GM18507 (cell line): ENCODE data around the gene C20orf96.

ENCODE experiments used
- DNase-seq: peaks from one replicate; pipeline ENCODE4 v3.0.0; 2011; ENCODE audit warnings: low read depth; ENCODE audit not compliant: insufficient read length; ENCODE audit errors: extremely low spot score
- FAIRE-seq: peaks from 2 replicates; lab custom pipeline; 2011; peaks lifted over from hg19 to GRCh38; lab: Jason Lieb, UNC

The C20orf96 gene

DNA sequence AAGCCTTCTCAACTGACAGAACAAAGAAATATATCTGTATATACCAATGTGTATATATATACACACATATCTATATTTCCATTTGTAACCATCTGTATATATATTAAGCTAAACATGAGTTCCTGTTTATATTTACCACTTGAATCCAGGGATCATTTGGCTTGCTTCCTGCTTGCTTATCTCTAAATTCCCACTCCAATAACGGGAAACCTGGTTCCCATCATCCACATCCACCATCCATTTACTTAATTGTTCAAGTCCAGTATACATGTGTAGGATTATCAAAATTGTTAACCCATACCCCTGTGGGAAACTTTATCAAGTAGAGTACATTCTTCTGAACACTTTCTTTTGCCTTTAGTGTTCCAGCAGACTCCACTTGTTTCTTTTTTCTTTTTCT, 22.3 kb upstream of the C20orf96 start:
- DNase-seq: no peak
- no peak for FAIRE-seq

GRCh38 chr20:312067-312466, 21.5 kb upstream of the C20orf96 start:
- FAIRE-seq: no peak
- DNase-seq: no peak

DNA sequence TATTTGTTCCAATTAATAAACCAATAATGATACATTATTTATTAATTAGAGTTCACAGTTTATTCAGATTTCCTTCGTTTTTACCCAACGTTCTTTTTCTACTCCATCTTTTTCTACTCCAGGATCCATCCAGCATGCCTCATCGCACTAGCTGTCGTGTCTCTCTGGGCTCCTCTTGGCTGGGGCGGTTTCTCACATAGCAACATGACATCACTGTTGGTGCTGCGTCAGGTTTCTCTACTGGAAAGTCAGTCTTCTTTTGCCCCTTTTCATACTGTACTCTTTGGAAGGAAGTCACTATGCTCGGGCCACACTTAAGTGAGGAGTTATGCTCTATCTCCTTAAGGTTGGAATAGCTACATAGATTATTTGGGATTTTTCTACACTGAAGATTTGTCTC, 21.1 kb upstream of the C20orf96 start:
- FAIRE-seq (no peak), DNase-seq (no peak)

DNA sequence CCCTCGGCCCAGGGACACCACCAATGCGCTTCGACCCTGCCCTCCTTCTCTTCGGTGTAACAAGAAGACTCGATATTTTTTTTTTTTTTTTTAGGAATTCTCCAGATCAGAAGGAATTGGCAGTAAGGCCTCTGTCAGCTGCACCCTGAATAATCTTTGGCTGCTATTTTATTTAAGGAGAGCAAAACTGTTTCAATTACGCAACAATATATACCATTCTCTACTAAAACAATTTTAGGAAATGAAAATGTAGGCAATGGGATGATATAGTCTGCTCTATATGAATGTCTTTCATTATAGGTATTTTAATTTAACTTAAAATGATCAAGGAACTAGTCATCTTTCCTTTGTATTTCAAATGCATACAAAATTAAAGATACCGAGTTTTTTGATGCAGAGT, 20.1 kb upstream of the C20orf96 start:
- FAIRE-seq (peak; percentile 15), DNase-seq (no peak)

- DNase-seq (peak; percentile 81), FAIRE-seq (peak; percentile 80)
Measured at GRCh38 chr20:309841-310644, 19.5 kb upstream of the C20orf96 start.

DNA sequence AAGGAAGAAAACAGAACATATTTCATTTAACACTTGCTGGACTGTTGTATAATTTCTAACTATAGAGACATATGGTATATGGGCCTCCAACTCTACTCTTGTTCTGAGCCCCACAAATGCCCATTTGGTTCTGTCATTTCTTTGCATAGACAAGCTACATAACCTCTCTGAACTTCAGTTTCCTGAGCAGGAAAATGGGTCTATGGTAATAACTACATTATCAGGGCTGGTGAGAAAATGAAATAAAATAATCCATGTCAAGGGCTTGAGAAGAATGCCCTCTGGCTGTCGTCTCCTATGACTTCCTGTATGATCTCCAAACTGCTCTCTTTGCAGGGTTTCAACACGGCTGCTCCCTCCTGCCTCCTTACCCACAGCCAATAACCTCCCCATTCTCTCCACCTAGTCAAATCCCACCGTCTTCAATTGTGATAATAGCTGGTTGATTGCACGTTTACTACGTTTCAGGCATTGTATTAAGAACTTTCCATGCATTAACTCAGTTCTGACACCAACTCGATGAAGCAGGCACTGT, 18.8 kb upstream of the C20orf96 start:
- FAIRE-seq: no peak

GRCh38 chr20:308427-309038, 18.0 kb upstream of the C20orf96 start:
- FAIRE-seq: no peak
- DNase-seq: no peak

More for the DNA sequence above, 18.8 kb upstream of the C20orf96 start:
- no peak for DNase-seq

DNA sequence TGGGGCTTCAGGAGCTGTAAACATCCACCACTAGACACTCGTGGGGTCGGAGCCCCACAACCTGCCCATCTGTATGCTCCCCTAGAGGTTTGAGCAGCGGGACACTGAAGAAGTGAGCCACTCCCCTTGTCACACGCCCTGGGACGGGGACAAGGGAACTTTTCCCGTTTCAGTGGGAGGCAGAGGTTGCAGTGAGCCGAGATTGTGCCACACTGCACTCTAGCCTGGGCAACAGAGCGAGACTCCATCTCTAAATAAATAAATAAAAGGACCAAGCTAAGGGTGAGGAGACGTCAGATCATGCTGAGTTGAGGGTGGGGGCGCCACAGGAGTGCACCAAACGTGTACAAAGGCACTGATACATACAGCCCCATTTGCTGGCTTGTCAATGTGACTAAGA, 15.2 kb upstream of the C20orf96 start:
- no peak for FAIRE-seq

GRCh38 chr20:301886-302848, 11.6 kb upstream of the C20orf96 start:
- no peak for DNase-seq
- FAIRE-seq: no peak

More for the DNA sequence above, 15.2 kb upstream of the C20orf96 start:
- DNase-seq: no peak

DNA sequence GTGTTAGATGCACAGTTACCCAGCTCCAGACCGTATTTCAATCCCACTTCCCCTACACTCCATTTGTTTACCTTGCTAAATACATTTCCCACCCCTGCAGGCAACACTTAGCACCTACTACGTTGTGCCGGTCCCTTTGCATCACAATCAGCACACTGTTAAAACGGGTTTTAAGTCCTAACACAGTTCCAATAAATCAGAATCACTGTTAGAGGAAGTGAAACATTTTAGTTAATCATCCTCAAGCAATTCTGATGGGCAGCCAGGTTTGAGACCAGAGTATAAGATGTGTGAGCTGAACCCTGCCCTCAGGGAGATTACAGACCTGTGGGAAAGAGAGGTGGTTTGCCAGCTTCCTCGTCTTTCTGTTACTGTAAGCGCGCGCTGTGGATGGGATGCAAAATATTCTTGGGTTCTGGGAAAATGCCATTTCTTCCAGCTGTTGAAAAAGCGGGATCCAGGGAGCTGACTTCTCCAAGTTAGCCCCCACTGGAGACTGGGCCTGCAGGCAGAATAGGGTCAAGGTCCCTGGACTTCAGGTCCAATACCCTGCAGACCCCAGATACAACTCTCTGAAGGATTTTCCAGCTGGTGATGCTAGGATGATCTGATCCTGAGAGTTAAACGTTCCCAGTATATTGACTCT, 9.9 kb upstream of the C20orf96 start:
- peak; percentile 31 for FAIRE-seq
- DNase-seq: no peak

GRCh38 chr20:298776-299391, 8.3 kb upstream of the C20orf96 start:
- DNase-seq: no peak
- FAIRE-seq: no peak

- FAIRE-seq (peak; percentile 72), DNase-seq (no peak)
Measured at GRCh38 chr20:297925-298775, 7.6 kb upstream of the C20orf96 start.

GRCh38 chr20:297098-297924, 6.8 kb upstream of the C20orf96 start, which contains the start of gene ZCCHC3:
ZCCHC3 (plus strand) TSS chr20:297570; CDS start chr20:297587, 17 bp downstream.
- peak; percentile 73 for DNase-seq
- FAIRE-seq: peak; percentile 79

DNA sequence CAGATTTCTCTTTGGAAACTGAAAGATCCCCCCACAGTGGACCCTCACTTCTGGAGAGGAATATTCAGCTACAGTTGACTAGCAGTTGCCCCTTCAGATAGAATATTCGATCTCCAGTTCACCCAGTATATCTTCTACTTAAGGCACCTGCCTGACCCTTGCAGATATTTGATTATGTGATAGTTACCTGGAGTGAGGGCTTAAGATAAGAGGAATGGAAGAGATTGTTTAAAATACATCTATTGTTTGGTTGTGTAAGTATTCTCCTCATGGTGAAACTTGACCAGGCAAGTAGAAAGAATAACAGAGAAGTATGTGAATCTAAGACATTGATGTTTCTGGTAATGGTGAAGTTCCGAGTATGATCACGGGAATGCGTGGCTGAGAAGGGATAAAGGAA, 5.3 kb upstream of the C20orf96 start:
- DNase-seq (no peak), FAIRE-seq (no peak)

- FAIRE-seq (no peak), DNase-seq (no peak)
Measured at GRCh38 chr20:294602-295001, 4.1 kb upstream of the C20orf96 start.

DNA sequence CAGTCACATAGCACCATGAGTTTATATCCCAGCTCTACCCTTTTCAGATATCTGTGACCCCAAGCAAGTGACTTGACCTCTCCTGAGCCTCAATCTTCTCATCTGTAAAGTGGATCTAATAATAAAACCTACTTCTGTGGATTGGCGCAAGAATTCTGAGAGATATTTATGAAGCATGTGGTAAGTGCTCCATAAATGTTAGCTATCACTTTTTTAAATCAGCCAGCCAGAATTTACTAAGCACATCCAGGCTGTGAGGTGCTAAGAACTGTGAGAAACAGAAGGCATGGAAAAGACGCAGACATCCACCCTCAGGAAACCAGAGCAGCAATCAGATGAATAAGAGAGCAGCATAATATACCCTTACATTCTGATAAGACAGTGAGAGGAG, 862 bp downstream of the C20orf96 start:
- DNase-seq (no peak), FAIRE-seq (peak; percentile 24)
